Aorta (tissue), 5 donors: ENCODE data around the gene MXRA7. TPM values are rescaled to one million over a fixed set of nuclear protein-coding genes. Genes with fewer than 3 reads are reported as not detected.

Experiments used
- ATAC-seq: fragments of 200-7000 bp; cut with Tn5 transposase; one replicate; pipeline ENCODE4 v1.9.1; 2022; ENCODE audit warnings: moderate library complexity; ENCODE audit not compliant: low FRiP score
- DNase-seq, 2 donors: peaks; one replicate each; pipeline ENCODE4 v3.0.0-alpha.2; 2020
- H3K27ac ChIP-seq, 2 donors: one replicate each; pipeline ENCODE4 v1.5.1; 2013; ENCODE audit warnings: low read length in 2 of 2, mild to moderate bottlenecking in 2 of 2, moderate library complexity in 2 of 2, control low read depth in 1 of 2, inconsistent platforms in 1 of 2, low read depth in 1 of 2
- H3K27me3 ChIP-seq, 2 donors: one replicate each; pipeline ENCODE4 v1.6.1; 2013; ENCODE audit warnings: control low read depth in 1 of 2, low read length in 1 of 2, mild to moderate bottlenecking in 1 of 2, moderate library complexity in 1 of 2; ENCODE audit not compliant: insufficient read depth in 2 of 2, control insufficient read depth in 1 of 2
- H3K36me3 ChIP-seq, 2 donors: one replicate each; pipeline ENCODE4 v1.6.1; 2013; ENCODE audit warnings: control low read depth in 1 of 2, low read length in 1 of 2, mild to moderate bottlenecking in 1 of 2; ENCODE audit not compliant: insufficient read depth in 2 of 2, control insufficient read depth in 1 of 2
- H3K4me1 ChIP-seq, 2 donors: one replicate each; pipeline ENCODE4 v1.6.1; 2013; ENCODE audit warnings: low read length in 2 of 2, control low read depth in 1 of 2, mild to moderate bottlenecking in 1 of 2, moderate library complexity in 1 of 2; ENCODE audit not compliant: insufficient read depth in 2 of 2, control insufficient read depth in 1 of 2
- H3K4me3 ChIP-seq, 2 donors: one replicate each; pipeline ENCODE4 v1.5.1; 2013; ENCODE audit warnings: low read length in 2 of 2, control low read depth in 1 of 2, mild to moderate bottlenecking in 1 of 2
- H3K9me3 ChIP-seq: one replicate; pipeline ENCODE4 v1.6.1; 2013; ENCODE audit warnings: mild to moderate bottlenecking, low read length; ENCODE audit not compliant: control insufficient read depth
- WGBS, 2 donors: extraction: QIAGEN DNeasy Blood & Tissue Kit; methylation state at CpG; one replicate each; pipeline ENCODE4 v1.1.7; 2013; 5-methylcytosine and 5-hydroxymethylcytosine counted together
- intact Hi-C, 2 donors: fragments of 100-400 bp; cut with DNase I; formaldehyde crosslinking; loops; one replicate each; pipeline versions ENCODE4 v1.14.2 to v1.15.0; 2022
- polyA plus RNA-seq, 2 donors: library from polyadenylated mRNA; stranded (reverse); fragments of 200-250 nt; gene quantifications; one replicate each; pipeline ENCODE4 v1.2.3, GENCODE V29; 2013
- total RNA-seq, 2 donors: library from RNA; stranded (reverse); fragmentation: NEBNext Ultra II Directional; extraction: Animal tissue kit (Norgen Biotek cat#: 25700); gene quantifications; one replicate each; pipeline ENCODE4 v1.2.1, GENCODE V29; 2021
- donor health status: healthy with polysubstance abuse.
- donor health status: Bipolar disorder and iron deficiency.
- donor health status: DM: no; HTN: no; CAD: no.
- donor health status: DM: no; HTN: no; CAD: no.
- donor health status: DM: yes; HTN: yes; CAD: no.

MXRA7 gene
- total and polyA plus RNA-seq, 4 donors: 256 to 465 (median 310) TPM

- no peaks in the 10 kb centered on the region for H3K9me3 ChIP-seq
- H3K4me3 ChIP-seq: peak overlapping the region; percentile 66 to 73
- ATAC-seq (no peak), DNase-seq (no peak)
- intact Hi-C loops: loop anchor here (5.0 kb wide), 1 partner anchor 45 kb away; no protein-coding TSS in a partner anchor
- no peaks in the 10 kb centered on the region for H3K36me3 ChIP-seq
- H3K27ac ChIP-seq: no peak overlapping the region
- H3K27me3 ChIP-seq: no peaks in the 10 kb centered on the region
- WGBS, 2 donors: 23 to 25% methylated on average over 13 of the region's 13 CpGs
- H3K4me1 ChIP-seq: no peaks in the 10 kb centered on the region
These were observed 38.4 kb downstream of the MXRA7 start for GRCh38 chr17:76672270-76672851.

- Histone ChIP-seq H3K27ac (peak overlapping the region in 1 of 2 donors; percentile 52), H3K4me3 (peak overlapping the region; percentile 66 to 73), H3K4me1 (no peaks in the 10 kb centered on the region), H3K9me3 (no peaks in the 10 kb centered on the region), H3K36me3 (no peaks in the 10 kb centered on the region), H3K27me3 (no peaks in the 10 kb centered on the region)
- no peak for DNase-seq
- WGBS, 2 donors: 0% methylated on average over 19 of the region's 19 CpGs
- intact Hi-C loops: loop anchor here (5.0 kb wide), 1 partner anchor 45 kb away; no protein-coding TSS in a partner anchor
- ATAC-seq: peak; percentile 19
These were observed 38.9 kb downstream of the MXRA7 start for GRCh38 chr17:76671912-76672262.

GRCh38 chr17:76671123-76671911, 39.4 kb downstream of the MXRA7 start:
- intact Hi-C loops: loop anchor here (5.0 kb wide), 1 partner anchor 46 kb away; no protein-coding TSS in a partner anchor
- ATAC-seq (peak; percentile 99), DNase-seq (peak; percentile 99 to 100)
- H3K4me1 ChIP-seq: no peaks in the 10 kb centered on the region
- H3K9me3 ChIP-seq: no peaks in the 10 kb centered on the region
- H3K4me3 ChIP-seq: no peak overlapping the region
- H3K27ac ChIP-seq: peak overlapping the region in 1 of 2 donors; percentile 7
- no peaks in the 10 kb centered on the region for H3K27me3 ChIP-seq
- 10 to 13% methylated on average over 32 of the region's 32 CpGs for WGBS, 2 donors
- H3K36me3 ChIP-seq: no peaks in the 10 kb centered on the region

GRCh38 chr17:76670718-76671122, 40.0 kb downstream of the MXRA7 start:
- WGBS, 2 donors: 49 to 54% methylated on average over 9 of the region's 9 CpGs
- intact Hi-C loops: loop anchor here (5.0 kb wide), 1 partner anchor 47 kb away; no protein-coding TSS in a partner anchor
- no peaks in the 10 kb centered on the region for H3K27me3 ChIP-seq
- H3K9me3 ChIP-seq: no peaks in the 10 kb centered on the region
- no peak for DNase-seq
- H3K4me3 ChIP-seq: no peak overlapping the region
- H3K27ac ChIP-seq: no peak overlapping the region
- H3K4me1 ChIP-seq: no peaks in the 10 kb centered on the region
- no peak for ATAC-seq
- no peaks in the 10 kb centered on the region for H3K36me3 ChIP-seq

GRCh38 chr17:76670020-76670717, 40.6 kb downstream of the MXRA7 start:
- 82 to 84% methylated on average over 9 of the region's 9 CpGs for WGBS, 2 donors
- ATAC-seq: no peak
- intact Hi-C loops: loop anchor here (5.0 kb wide), 1 partner anchor 47 kb away; no protein-coding TSS in a partner anchor
- Histone ChIP-seq H3K36me3 (no peaks in the 10 kb centered on the region), H3K27me3 (no peaks in the 10 kb centered on the region), H3K9me3 (no peaks in the 10 kb centered on the region), H3K4me1 (no peaks in the 10 kb centered on the region), H3K4me3 (no peak overlapping the region), H3K27ac (no peak overlapping the region)
- no peak for DNase-seq

GRCh38 chr17:76667786-76668453, 42.8 kb downstream of the MXRA7 start:
- H3K27ac ChIP-seq: no peak overlapping the region
- DNase-seq (no peak), ATAC-seq (no peak)
- H3K27me3 ChIP-seq: no peaks in the 10 kb centered on the region
- WGBS, 2 donors: 66 to 73% methylated on average over 14 of the region's 14 CpGs
- no peaks in the 10 kb centered on the region for H3K4me1 ChIP-seq
- H3K36me3 ChIP-seq: no peaks in the 10 kb centered on the region
- no peak overlapping the region for H3K4me3 ChIP-seq
- no peaks in the 10 kb centered on the region for H3K9me3 ChIP-seq
- intact Hi-C loops: no loop called here

- no peak overlapping the region for H3K4me3 ChIP-seq
- DNase-seq (no peak), ATAC-seq (no peak)
- H3K4me1 ChIP-seq: no peaks in the 10 kb centered on the region
- intact Hi-C loops: no loop called here
- no peaks in the 10 kb centered on the region for H3K27me3 ChIP-seq
- 52 to 57% methylated on average over 2 of the region's 2 CpGs for WGBS, 2 donors
- H3K9me3 ChIP-seq: no peaks in the 10 kb centered on the region
- H3K36me3 ChIP-seq: no peaks in the 10 kb centered on the region
- no peak overlapping the region for H3K27ac ChIP-seq
These were observed 43.3 kb downstream of the MXRA7 start for GRCh38 chr17:76667491-76667755.

GRCh38 chr17:76660656-76661042, 50.1 kb downstream of the MXRA7 start:
- no peak for ATAC-seq
- Histone ChIP-seq H3K9me3 (no peaks in the 10 kb centered on the region), H3K27ac (no peak overlapping the region), H3K27me3 (no peaks in the 10 kb centered on the region), H3K4me1 (no peaks in the 10 kb centered on the region), H3K36me3 (no peaks in the 10 kb centered on the region), H3K4me3 (no peak overlapping the region)
- intact Hi-C loops: no loop called here
- DNase-seq: no peak
- WGBS, 2 donors: 68 to 70% methylated on average over 3 of the region's 3 CpGs
